Epidermal melanocyte (primary cell): ENCODE results near the gene DST.
A peak's percentile ranks its signal among the peaks of the same experiment; 100 is the strongest.

ENCODE experiments used
- DNase-seq: peaks from one replicate; pipeline ENCODE4 v3.0.0; 2011; ENCODE audit warnings: low spot score; ENCODE audit not compliant: insufficient read length

The DST gene

GRCh38 chr6:56435754-56436153 is 206.9 kb downstream of the DST start:
- no peak for DNase-seq

- no peak for DNase-seq
Measured at GRCh38 chr6:56435326-56435725, 207.4 kb downstream of the DST start.

- peak; percentile 26 for DNase-seq
Measured at GRCh38 chr6:56434606-56435005, 208.1 kb downstream of the DST start.

- no peak for DNase-seq
Measured at GRCh38 chr6:56433119-56433518, 209.6 kb downstream of the DST start.

GRCh38 chr6:56432194-56432593 is 210.5 kb downstream of the DST start:
- no peak for DNase-seq

GRCh38 chr6:56430629-56431600 is 211.8 kb downstream of the DST start:
- DNase-seq, result no peak

- no peak for DNase-seq
Measured at GRCh38 chr6:56424542-56425083, 218.1 kb downstream of the DST start.

GRCh38 chr6:56424064-56424463 is 218.6 kb downstream of the DST start:
- DNase-seq, result no peak

- no peak for DNase-seq
Measured at GRCh38 chr6:56420296-56420695, 222.4 kb downstream of the DST start.

GRCh38 chr6:56419191-56419590 is 223.5 kb downstream of the DST start:
- DNase-seq, result no peak

GRCh38 chr6:56417823-56418222 is 224.9 kb downstream of the DST start:
- no peak for DNase-seq

GRCh38 chr6:56416247-56416646 is 226.4 kb downstream of the DST start:
- DNase-seq, result no peak

GRCh38 chr6:56408976-56409375 is 233.7 kb downstream of the DST start:
- DNase-seq, result no peak
